NCI-H748 treated with DMSO at 0.1 percent for 48 hours (cell line): Measurements from ENCODE around the gene YTHDC2.

ENCODE experiments used
- DNase-seq: peaks from one replicate; lab custom pipeline; 2025; lab: John Stamatoyannopoulos, UW

YTHDC2 gene

GRCh38 chr5:113520429-113520828, 6.9 kb downstream of the YTHDC2 start:
- DNase-seq, result no peak

- no peak for DNase-seq
Observed at GRCh38 chr5:113520899-113521298, 7.4 kb downstream of the YTHDC2 start.

DNA sequence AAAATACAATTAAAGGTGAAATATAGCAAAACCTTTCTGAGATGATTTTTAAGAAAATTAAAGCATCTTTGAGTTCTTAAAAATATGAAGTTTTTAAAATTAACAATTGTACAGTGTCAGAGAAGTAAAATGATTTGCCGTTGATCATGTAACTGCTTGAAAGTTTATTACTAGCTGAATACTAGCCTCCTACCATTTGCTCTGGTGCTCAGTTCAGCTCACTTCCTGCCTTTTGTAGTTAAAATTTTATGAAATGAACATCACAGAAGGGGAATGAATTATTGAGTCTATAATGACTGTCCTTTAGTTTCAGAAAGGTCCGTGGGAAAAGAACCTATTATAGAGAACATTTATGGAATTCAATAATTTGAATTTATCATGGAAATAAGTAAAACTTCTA, 9.7 kb downstream of the YTHDC2 start:
- no peak for DNase-seq

DNA sequence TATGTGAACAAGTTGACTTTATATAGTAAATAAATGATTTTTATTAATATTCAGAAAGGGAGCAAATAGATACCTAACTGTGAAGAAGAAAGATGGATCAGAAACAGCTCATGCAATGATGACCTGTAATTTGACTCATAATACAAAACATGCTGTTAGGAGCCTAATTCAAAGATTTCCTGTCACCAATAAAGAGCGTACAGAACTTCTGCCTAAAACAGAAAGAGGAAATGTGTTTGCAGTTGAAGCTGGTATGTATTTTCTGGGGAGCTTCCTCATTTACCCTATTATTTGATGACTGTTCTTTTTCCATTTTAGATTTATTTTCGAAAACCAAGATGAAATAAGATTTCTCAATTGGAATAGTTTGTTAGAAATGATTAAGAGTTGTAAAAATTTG, 11.4 kb downstream of the YTHDC2 start:
- no peak for DNase-seq

DNA sequence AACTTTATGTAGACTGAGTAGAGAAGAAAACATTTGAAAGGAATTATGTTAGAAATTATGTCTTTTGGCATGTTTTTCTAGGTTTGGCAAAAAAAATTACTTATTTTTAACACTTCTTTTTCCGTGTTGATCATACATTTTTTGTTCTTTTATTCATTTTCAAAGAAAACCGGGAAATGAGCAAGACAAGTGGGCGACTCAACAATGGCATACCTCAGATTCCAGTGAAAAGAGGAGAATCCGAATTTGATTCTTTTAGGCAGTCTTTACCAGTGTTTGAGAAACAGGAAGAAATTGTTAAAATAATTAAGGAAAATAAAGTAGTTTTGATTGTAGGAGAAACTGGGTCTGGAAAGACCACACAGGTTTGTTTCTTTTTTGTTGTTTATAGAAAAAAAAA, 12.9 kb downstream of the YTHDC2 start:
- DNase-seq, result no peak

DNA sequence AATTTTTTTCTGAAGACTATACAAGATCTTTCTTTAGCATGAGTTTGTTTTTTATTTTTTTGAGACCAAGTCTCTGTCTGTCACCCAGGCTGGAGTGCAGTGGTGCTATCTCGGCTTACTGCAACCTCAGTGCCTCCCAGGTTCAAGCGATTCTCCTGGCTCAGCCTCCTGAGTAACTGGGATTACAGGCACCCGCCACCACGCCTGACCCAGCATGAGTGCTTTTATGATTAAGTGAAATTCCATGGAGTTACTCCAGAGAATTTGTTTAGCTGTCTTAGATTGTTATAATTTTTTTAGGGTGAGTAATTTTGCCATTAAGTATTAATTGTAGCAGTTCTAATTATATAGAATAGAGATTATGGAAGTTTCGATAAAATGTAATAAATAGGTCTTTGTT, 14.3 kb downstream of the YTHDC2 start:
- DNase-seq, result no peak

- no peak for DNase-seq
Observed at GRCh38 chr5:113531481-113532159, 18.1 kb downstream of the YTHDC2 start.

- DNase-seq, result no peak
Observed at GRCh38 chr5:113538313-113538712, 24.8 kb downstream of the YTHDC2 start.

GRCh38 chr5:113546703-113547183, 33.2 kb downstream of the YTHDC2 start:
- no peak for DNase-seq

DNA sequence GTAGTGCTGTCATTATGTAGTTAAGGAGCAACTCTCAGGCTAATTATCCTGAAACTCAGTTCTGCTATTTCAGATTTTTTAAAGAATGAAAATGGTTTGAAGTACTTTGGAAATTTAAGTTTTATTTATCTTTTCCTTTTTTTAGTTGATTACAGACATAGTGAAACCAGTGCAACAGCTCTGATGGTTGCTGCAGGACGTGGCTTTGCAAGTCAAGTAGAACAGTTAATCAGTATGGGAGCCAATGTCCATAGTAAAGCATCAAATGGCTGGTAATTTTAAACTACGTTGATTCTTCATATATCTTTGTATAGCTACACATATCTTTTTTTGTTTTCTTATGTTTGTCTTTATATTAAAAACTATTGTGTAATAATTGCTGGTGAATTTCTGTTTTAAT, 34.9 kb downstream of the YTHDC2 start:
- no peak for DNase-seq

- no peak for DNase-seq
Observed at GRCh38 chr5:113552137-113552536, 38.6 kb downstream of the YTHDC2 start.

GRCh38 chr5:113552620-113553019, 39.1 kb downstream of the YTHDC2 start:
- no peak for DNase-seq

DNA sequence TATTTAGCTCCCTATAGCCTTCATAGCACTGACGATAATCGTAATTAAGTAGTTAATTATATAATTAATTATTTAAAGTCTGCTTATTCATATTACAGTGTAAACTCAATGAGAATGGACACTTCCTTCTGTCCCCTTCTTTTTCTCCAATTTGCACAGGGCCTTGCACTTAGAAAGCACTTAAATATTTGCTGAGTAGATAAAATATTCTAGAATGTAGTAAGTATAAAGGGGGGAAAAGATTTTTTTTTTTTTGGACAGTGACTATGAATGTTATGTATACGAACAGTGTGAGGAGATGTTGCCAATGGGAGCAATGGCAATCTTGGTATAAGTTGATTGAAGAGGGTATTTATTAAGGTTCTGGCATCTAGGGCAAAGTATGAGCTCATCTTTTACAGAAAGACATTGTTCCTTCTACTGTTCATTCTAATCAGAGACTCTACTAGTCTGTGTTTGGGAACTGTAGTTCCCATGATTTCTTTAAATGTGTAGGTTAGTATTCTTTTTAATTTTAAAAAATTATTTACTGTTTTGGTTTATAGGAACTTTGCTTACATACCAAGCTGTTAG, 49.4 kb downstream of the YTHDC2 start:
- DNase-seq, result no peak

- no peak for DNase-seq
Observed at GRCh38 chr5:113569396-113569795, 55.9 kb downstream of the YTHDC2 start.

GRCh38 chr5:113572716-113573115, 59.2 kb downstream of the YTHDC2 start:
- DNase-seq, result no peak

GRCh38 chr5:113574417-113574816, 60.9 kb downstream of the YTHDC2 start:
- DNase-seq, result no peak

GRCh38 chr5:113575074-113575473, 61.6 kb downstream of the YTHDC2 start:
- DNase-seq, result no peak

GRCh38 chr5:113578091-113578490, 64.6 kb downstream of the YTHDC2 start:
- no peak for DNase-seq

GRCh38 chr5:113581388-113581787, 67.9 kb downstream of the YTHDC2 start:
- DNase-seq, result no peak

- DNase-seq, result no peak
Observed at GRCh38 chr5:113598150-113598549, 84.7 kb downstream of the YTHDC2 start.

DNA sequence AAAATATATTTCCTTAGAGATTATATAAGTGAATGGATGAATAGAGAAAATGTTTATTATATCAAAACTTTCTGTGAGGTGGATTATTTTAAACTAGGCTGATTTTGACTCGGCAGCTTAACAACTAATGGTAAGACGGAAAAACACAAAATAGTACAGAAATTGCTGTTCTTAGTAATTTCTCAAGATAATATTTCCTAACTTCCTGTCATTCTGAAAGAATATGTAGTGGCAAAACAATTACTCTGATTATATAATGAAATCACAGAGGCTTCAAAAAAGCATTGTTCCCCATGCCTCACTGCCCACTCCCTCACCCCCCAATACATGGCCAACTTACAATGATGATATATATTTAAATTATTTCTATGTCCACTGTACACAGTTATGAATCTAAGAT, 85.4 kb downstream of the YTHDC2 start:
- DNase-seq, result no peak

- DNase-seq, result no peak
Observed at GRCh38 chr5:113600255-113600905, 86.9 kb downstream of the YTHDC2 start.

- no peak for DNase-seq
Observed at GRCh38 chr5:113601423-113601822, 87.9 kb downstream of the YTHDC2 start.
